ENCODE measurements around the gene ITPA. TPM values are rescaled to one million over a fixed set of nuclear protein-coding genes. Genes with fewer than 3 reads are reported as not detected.

Gene ITPA
- total and polyA plus RNA-seq, 2 donors (not counting 3 experiments of a cell fraction or from before 2014, with no cell fraction given), result 43.2 to 65.0 TPM

- no peaks in the 10 kb centered on the region for H4K20me1 ChIP-seq (replicated peaks; ENCODE audit: control insufficient read depth, extremely low read depth, insufficient read depth, low read length)
- DNase-seq (ENCODE audit: low read depth, low spot score) (no peak), FAIRE-seq (no peak)
- H3K79me2 ChIP-seq (ENCODE audit: control insufficient read depth, insufficient read depth, low read length), result no peaks in the 10 kb centered on the region
- H3K4me2 ChIP-seq (ENCODE audit: insufficient read depth, low read length), result no peak overlapping the region
- H3K36me3 ChIP-seq (ENCODE audit: control insufficient read depth in 2 of 2, extremely low read depth in 1 of 2, insufficient read depth in 2 of 2, low read length in 2 of 2), result peaks cover 0 to 9% of the 10 kb centered on the region in 2 experiments
- POLR2A ChIA-PET, result interaction anchor here (0.6 to 0.7 kb wide), 2 partner anchors 49 to 53 kb away, joined by 3 to 5 read pairs; no protein-coding TSS in a partner anchor
- dilution Hi-C loops (cut with MboI; ENCODE audit: extremely low pct_ligation_motif_present, low sequenced_read_pairs), result no loop called here
- no peak overlapping the region for H2AFZ ChIP-seq (ENCODE audit: low read depth, low read length)
- H3K27me3 ChIP-seq (ENCODE audit: control insufficient read depth in 2 of 2, insufficient read depth in 2 of 2, low read length in 2 of 2), result no peaks in the 10 kb centered on the region
- no peak for TF ChIP-seq JUN (IDR thresholded peaks at IDR 0.05; ENCODE audit: borderline replicate concordance, insufficient read depth, insufficient read length, low read depth)
- TF ChIP-seq POLR2AphosphoS5 (IDR thresholded peaks at IDR 0.05; ENCODE audit: insufficient read depth, low read depth, low read length), result no peak
- TF ChIP-seq, protein P1, sequence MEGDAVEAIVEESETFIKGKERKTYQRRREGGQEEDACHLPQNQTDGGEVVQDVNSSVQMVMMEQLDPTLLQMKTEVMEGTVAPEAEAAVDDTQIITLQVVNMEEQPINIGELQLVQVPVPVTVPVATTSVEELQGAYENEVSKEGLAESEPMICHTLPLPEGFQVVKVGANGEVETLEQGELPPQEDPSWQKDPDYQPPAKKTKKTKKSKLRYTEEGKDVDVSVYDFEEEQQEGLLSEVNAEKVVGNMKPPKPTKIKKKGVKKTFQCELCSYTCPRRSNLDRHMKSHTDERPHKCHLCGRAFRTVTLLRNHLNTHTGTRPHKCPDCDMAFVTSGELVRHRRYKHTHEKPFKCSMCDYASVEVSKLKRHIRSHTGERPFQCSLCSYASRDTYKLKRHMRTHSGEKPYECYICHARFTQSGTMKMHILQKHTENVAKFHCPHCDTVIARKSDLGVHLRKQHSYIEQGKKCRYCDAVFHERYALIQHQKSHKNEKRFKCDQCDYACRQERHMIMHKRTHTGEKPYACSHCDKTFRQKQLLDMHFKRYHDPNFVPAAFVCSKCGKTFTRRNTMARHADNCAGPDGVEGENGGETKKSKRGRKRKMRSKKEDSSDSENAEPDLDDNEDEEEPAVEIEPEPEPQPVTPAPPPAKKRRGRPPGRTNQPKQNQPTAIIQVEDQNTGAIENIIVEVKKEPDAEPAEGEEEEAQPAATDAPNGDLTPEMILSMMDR (IDR thresholded peaks at IDR 0.05; ENCODE audit: extremely low read depth in 1 of 2, insufficient read depth in 1 of 2, low read depth in 1 of 2, low read length in 2 of 2), result no peak
- TF ChIP-seq MYC (IDR thresholded peaks at IDR 0.05; ENCODE audit: low read depth, low read length), result no peak
- no peak for TF ChIP-seq POLR2A (IDR thresholded peaks at IDR 0.05; ENCODE audit: low read depth, low read length)
- no peak for TF ChIP-seq EZH2 (IDR thresholded peaks at IDR 0.05; ENCODE audit: borderline replicate concordance, low read depth, low read length, severe bottlenecking)
- TF ChIP-seq GATA2 (IDR thresholded peaks at IDR 0.05; ENCODE audit: insufficient read depth, insufficient read length, low read depth, low read length), result no peak
- TF ChIP-seq, protein P2, sequence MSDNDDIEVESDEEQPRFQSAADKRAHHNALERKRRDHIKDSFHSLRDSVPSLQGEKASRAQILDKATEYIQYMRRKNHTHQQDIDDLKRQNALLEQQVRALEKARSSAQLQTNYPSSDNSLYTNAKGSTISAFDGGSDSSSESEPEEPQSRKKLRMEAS (IDR thresholded peaks at IDR 0.05; ENCODE audit: insufficient read depth, insufficient read length), result no peak
- TF ChIP-seq FOS (IDR thresholded peaks at IDR 0.05; ENCODE audit: borderline replicate concordance, insufficient read depth, low read length), result no peak
- no peak overlapping the region for H3K9ac ChIP-seq (replicated peaks; ENCODE audit: extremely low read depth, insufficient read depth, low read length)
- no peak overlapping the region for H3K27ac ChIP-seq (ENCODE audit: insufficient read depth, low read depth, low read length)
- no peaks in the 10 kb centered on the region for H3K9me3 ChIP-seq (replicated peaks; ENCODE audit: control insufficient read depth, insufficient read depth, low read length)
- H3K9me1 ChIP-seq (replicated peaks; ENCODE audit: control insufficient read depth, extremely low read depth, insufficient read depth, low read length), result no peaks in the 10 kb centered on the region
- H3K4me1 ChIP-seq (ENCODE audit: control insufficient read depth, extremely low read depth, insufficient read depth, low read length), result no peaks in the 10 kb centered on the region
- CTCF ChIA-PET, result interaction anchor here (1.1 to 2.3 kb wide), 3 partner anchors 10 to 103 kb away, joined by 3 to 9 read pairs (median 9); partner anchors contain the start of genes FASTKD5 and UBOX5
- intact Hi-C loops (cut with micrococcal nuclease), result no loop called here
- H3K4me3 ChIP-seq (replicated peaks in 1 of 3; ENCODE audit: insufficient read depth in 1 of 3, low read depth in 1 of 3, low read length in 3 of 3), result no peak overlapping the region
- no TSS peak for BruUV-seq (replicated peaks)
Observed at GRCh38 chr20:3262566-3262965, 53.3 kb downstream of the ITPA start.
